ENCODE data around the gene ERC1. TPM values are rescaled to one million over a fixed set of nuclear protein-coding genes. Genes with fewer than 3 reads are reported as not detected.

ERC1 gene
- total RNA-seq, 4 donors from 2014 or later = 28.5 to 71.7 (median 38.5) TPM

- no peak for TF ChIP-seq POLR2A (IDR thresholded peaks at IDR 0.05)
- TF ChIP-seq EP300 (IDR thresholded peaks at IDR 0.05) = no peak
- TF ChIP-seq CTCF (IDR thresholded peaks at IDR 0.05) = no peak
- no peak for TF ChIP-seq POLR2AphosphoS5 (IDR thresholded peaks at IDR 0.05)
Observed at GRCh38 chr12:1356285-1356684, 365.3 kb downstream of the ERC1 start.

GRCh38 chr12:1357171-1357570 is 366.1 kb downstream of the ERC1 start:
- H3K4me3 ChIP-seq = no peak overlapping the region
- H3K27ac ChIP-seq = no peak overlapping the region
- no peaks in the 10 kb centered on the region for H3K27me3 ChIP-seq
- 80% methylated on average over 6 of the region's 6 CpGs for WGBS
- no peaks in the 10 kb centered on the region for H3K9me3 ChIP-seq
- H3K36me3 ChIP-seq = no peaks in the 10 kb centered on the region
- no peaks in the 10 kb centered on the region for H3K4me1 ChIP-seq
- DNase-seq (ENCODE audit: low spot score in 2 of 2) = no peak
- TF ChIP-seq CTCF (IDR thresholded peaks at IDR 0.05) (no peak), POLR2AphosphoS5 (IDR thresholded peaks at IDR 0.05) (no peak), POLR2A (IDR thresholded peaks at IDR 0.05) (no peak), EP300 (IDR thresholded peaks at IDR 0.05) (no peak)

More at GRCh38 chr12:1356285-1356684, 365.3 kb downstream of the ERC1 start:
- WGBS = 96% methylated on average over 2 of the region's 2 CpGs
- H3K9me3 ChIP-seq = no peaks in the 10 kb centered on the region
- DNase-seq (ENCODE audit: low spot score in 2 of 2) = no peak
- no peaks in the 10 kb centered on the region for H3K4me1 ChIP-seq
- H3K4me3 ChIP-seq = no peak overlapping the region
- no peaks in the 10 kb centered on the region for H3K36me3 ChIP-seq
- no peak overlapping the region for H3K27ac ChIP-seq
- no peaks in the 10 kb centered on the region for H3K27me3 ChIP-seq

- no peaks in the 10 kb centered on the region for H3K4me1 ChIP-seq
- TF ChIP-seq POLR2AphosphoS5 (IDR thresholded peaks at IDR 0.05) = no peak
- TF ChIP-seq POLR2A (IDR thresholded peaks at IDR 0.05) = no peak
- no peak for TF ChIP-seq CTCF (IDR thresholded peaks at IDR 0.05)
- TF ChIP-seq EP300 (IDR thresholded peaks at IDR 0.05) = no peak
- H3K27ac ChIP-seq = no peak overlapping the region
- DNase-seq (ENCODE audit: low spot score in 2 of 2) = no peak
- H3K9me3 ChIP-seq = no peaks in the 10 kb centered on the region
- 100% methylated on average over 1 of the region's 1 CpG for WGBS
- no peak overlapping the region for H3K4me3 ChIP-seq
- no peaks in the 10 kb centered on the region for H3K36me3 ChIP-seq
- H3K27me3 ChIP-seq = no peaks in the 10 kb centered on the region
Observed at GRCh38 chr12:1357711-1358110, 366.7 kb downstream of the ERC1 start.

GRCh38 chr12:1360441-1361210 is 369.6 kb downstream of the ERC1 start:
- Histone ChIP-seq H3K27ac (no peak overlapping the region), H3K4me1 (no peaks in the 10 kb centered on the region), H3K27me3 (no peaks in the 10 kb centered on the region), H3K36me3 (no peaks in the 10 kb centered on the region), H3K4me3 (no peak overlapping the region), H3K9me3 (no peaks in the 10 kb centered on the region)
- DNase-seq (ENCODE audit: low spot score in 2 of 2) = no peak
- 82% methylated on average over 2 of the region's 2 CpGs for WGBS
- TF ChIP-seq EP300 (IDR thresholded peaks at IDR 0.05) (no peak), CTCF (IDR thresholded peaks at IDR 0.05) (no peak), POLR2A (IDR thresholded peaks at IDR 0.05) (no peak), POLR2AphosphoS5 (IDR thresholded peaks at IDR 0.05) (no peak)

- DNase-seq (ENCODE audit: low spot score in 2 of 2) = no peak
- Histone ChIP-seq H3K9me3 (no peaks in the 10 kb centered on the region), H3K4me3 (no peak overlapping the region), H3K27ac (no peak overlapping the region), H3K36me3 (no peaks in the 10 kb centered on the region), H3K27me3 (no peaks in the 10 kb centered on the region), H3K4me1 (no peaks in the 10 kb centered on the region)
- TF ChIP-seq EP300 (IDR thresholded peaks at IDR 0.05) (no peak), CTCF (IDR thresholded peaks at IDR 0.05) (no peak), POLR2A (IDR thresholded peaks at IDR 0.05) (no peak), POLR2AphosphoS5 (IDR thresholded peaks at IDR 0.05) (no peak)
- 92% methylated on average over 6 of the region's 6 CpGs for WGBS
Observed at GRCh38 chr12:1362143-1362662, 371.2 kb downstream of the ERC1 start.

Data from suprapubic skin (tissue), 4 donors.